GM12865 (cell line): ENCODE results near the gene ZNF22.

Experiments
- DNase-seq: peaks from one replicate; pipeline ENCODE4 v3.0.0; 2010; ENCODE audit warnings: low read depth
- H3K4me3 ChIP-seq: 2 replicates; pipeline ENCODE4 v1.5.1; 2011; ENCODE audit warnings: mild to moderate bottlenecking, low read depth, low read length, control low read depth
- CTCF ChIP-seq: IDR thresholded peaks from 2 replicates; pipeline ENCODE4 v1.5.1; 2011; ENCODE audit warnings: low read length, control low read depth, low read depth, inconsistent platforms; ENCODE audit not compliant: insufficient read depth; ENCODE audit errors: missing control alignments

Gene ZNF22

DNA sequence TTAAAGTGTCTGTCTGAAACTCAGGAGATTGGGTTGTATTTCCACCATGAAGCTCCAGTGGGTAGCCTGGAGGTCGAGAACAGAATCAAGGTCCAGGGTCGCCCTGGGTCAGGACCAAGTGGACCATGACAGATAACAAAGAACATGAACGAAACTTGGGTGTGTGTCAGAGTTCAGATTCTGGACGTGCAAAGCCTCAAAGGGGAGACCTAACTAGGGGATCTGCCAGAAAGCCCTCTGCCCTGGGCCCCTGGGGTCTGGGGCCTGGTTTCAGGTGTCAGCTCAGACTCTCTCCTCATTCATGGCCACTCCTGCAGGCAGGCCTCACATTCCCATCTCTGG, 39.5 kb upstream of the ZNF22 start:
- H3K4me3 ChIP-seq, result peak overlapping the region; percentile 63
- no peak for DNase-seq
- TF ChIP-seq CTCF, result no peak

DNA sequence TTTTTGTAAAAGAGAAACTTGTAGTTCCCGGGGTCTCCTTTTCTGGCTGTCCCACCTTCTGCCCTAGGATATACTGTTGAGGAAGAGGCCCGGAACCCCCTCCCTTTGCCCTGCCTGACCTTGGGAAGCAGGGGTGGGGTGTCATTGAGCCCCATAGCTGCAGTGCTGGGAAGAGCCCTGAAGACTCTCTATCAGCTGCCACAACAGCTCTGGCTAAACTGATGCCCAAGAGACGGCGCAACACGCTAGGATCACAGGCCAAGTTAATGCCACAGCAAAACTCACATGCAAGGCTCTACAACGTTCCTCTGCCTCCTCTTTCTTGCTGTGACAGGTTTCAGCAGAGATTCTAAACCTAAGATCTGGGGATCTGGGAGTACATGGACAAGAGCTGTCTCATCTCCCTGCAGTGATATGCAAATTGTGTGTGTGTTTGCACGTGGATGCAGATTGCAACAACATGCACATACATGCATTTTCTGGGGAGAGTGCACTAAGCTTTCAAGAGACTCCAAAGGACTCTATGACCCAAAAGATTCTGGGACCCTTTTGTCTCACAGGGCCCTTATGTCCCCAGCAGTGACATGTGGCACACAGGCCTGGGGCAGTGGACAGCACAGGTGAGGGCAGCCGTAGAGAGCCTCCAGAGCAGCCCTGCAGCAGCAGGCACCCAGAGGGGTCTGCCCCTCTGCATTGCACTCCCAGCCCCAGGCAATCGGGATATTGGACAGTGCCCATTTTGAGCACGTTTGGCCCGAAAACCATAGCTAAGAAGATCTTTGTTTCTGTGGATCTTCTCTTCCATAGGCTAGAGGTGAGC, 38.6 kb upstream of the ZNF22 start:
- TF ChIP-seq CTCF, result no peak
- H3K4me3 ChIP-seq, result peak overlapping the region; percentile 21
- DNase-seq, result no peak

DNA sequence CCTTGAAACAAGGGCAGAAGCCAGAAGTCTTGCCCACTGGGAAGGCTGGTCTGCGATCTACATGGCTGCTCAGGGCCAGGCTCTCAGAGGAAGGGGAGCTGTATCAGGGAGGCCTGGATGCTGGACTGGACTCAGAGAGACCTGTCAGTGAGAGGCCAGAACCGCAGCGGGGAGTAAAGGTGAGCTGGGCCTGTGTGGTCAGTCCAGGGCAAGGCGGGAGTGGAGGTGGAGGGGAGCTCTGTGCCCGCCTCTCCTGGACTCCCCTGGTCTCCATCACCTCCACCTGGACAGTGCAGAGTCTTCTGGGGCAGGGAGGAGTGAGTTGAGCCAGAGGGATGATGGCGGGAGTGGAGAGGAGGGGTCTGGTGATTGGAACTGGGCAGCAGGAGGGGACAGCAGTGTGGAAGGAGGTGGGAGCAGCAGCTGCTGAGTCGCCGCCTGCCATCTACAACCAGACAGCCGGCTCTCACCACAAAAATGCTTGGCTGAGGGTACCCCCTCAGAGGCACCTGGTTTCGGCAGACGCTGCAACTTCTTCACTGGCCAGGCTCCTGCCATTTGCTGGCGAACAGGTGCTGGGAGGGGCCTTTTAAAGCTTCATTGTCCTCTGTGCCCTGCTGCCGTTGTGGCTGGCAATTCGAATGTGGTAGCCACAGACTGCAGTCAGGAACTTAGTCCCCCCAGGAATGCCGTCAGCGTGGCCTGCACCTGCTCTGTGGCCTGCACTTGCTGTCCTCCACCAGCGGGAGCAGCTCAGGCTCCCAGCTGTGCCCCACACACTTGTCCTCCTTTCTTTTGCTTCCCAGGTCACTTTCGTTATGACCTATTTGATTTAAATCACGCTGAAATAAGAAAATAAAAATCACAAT, 37.6 kb upstream of the ZNF22 start:
- H3K4me3 ChIP-seq, result peak overlapping the region; percentile 15
- DNase-seq, result peak; percentile 65
- TF ChIP-seq CTCF, result peak; percentile 33

DNA sequence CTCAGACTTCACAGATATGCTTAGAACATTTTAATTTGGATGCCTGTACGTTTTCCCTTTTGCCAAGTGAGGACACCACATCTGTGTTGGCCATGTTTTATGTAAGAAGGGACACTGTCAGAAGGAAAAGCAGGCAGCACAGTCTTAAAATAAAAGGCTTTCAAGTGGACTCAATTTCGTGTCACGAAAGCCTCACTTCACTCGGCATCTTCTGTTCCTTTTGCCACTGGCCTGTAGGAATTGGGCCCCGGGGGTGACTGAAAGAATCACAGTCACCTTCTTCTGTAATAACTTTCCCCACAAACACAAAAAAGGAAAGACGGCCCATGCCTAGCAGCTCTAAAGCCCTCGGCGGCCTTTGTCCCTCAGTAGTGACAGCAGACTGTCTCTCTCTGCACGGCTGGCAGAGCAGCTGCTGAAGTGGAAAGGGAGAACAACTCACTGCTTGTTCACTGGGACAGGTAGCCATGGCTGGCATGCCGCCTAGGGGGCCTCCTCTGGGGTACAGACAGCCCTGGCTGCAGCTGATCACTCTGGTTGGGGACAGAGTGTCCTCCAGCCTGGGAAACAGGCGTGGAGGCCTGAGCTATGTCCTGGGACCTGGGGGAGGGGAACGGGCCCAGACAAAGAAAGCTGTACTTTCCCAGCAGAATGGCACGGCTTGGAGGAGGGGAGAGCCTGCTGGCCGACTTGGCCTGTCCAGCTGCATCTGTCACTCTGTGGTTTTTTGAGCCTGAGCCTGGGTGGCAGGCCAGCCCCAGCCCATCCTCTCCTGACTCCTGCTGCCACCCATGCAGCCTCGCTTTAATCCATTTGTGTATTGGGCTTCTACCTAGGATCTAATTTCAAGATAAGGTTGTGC, 36.7 kb upstream of the ZNF22 start:
- DNase-seq, result peak; percentile 54
- TF ChIP-seq CTCF, result no peak
- peak overlapping the region; percentile 15 for H3K4me3 ChIP-seq

DNA sequence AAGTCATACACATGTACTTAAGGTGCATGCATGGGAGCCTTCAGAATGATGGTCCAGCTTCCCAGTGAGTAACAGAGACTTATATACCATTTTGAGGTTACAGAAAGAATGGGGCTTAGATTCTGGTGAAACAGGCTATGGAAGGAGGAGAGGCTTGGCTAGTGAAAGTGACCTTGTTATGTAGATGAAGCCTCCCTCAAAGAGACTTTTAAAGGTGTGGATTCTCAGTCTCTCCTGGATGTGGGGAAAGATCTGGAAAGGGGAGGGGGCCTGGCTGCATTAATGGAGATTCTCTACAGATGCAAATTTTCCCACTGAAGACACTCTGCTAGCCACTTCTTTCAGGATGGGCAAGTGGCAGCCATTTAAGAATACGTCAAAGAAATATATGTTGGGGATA, 35.6 kb upstream of the ZNF22 start:
- peak overlapping the region; percentile 25; the same call in 1 of the 2 replicates for H3K4me3 ChIP-seq
- no peak for DNase-seq
- TF ChIP-seq CTCF, result no peak

DNA sequence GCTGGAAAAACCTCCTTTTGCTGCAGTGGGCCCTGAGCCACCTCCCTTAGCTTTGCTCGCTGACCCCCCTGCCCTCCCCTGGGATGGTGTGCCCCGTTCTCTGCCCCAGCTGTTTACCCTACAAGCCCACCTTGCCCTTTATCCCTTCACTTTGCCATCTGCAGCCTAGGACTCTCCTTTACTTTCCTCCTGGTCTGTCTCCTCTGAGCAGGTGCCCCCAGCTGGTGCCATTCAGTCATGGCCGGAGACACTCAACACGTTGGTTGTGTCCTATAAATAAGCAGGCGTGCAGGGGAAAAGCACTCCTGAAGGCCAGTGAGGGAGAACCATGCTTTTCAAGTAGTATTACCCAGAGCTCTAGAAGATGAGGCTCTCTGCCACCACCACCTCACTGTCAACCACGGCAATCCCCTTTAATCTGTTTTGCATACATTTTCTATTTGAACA, 35.0 kb upstream of the ZNF22 start:
- no peak for TF ChIP-seq CTCF
- peak overlapping the region; percentile 25 for H3K4me3 ChIP-seq
- peak; percentile 79 for DNase-seq
